Upper lobe of right lung (tissue), 1 donor: Measurements from ENCODE around the gene TGM4. TPM values are rescaled to one million over a fixed set of nuclear protein-coding genes. Genes with fewer than 3 reads are reported as not detected.

Experiments used
- ATAC-seq: fragments of 200-7000 bp; cut with Tn5 transposase; one replicate; pipeline ENCODE4 v1.9.1; 2020; ENCODE audit warnings: mild to moderate bottlenecking, moderate library complexity
- DNase-seq: peaks from one replicate; pipeline ENCODE4 v3.0.0-alpha.2; 2020
- H3K27ac ChIP-seq: fragments of 200-600 bp; one replicate; pipeline ENCODE4 v1.8.0; 2022
- H3K27me3 ChIP-seq: fragments of 200-600 bp; one replicate; pipeline ENCODE4 v1.8.0; 2022; ENCODE audit warnings: mild to moderate bottlenecking
- H3K36me3 ChIP-seq: fragments of 200-600 bp; one replicate; pipeline ENCODE4 v1.8.0; 2022
- H3K4me1 ChIP-seq: fragments of 200-600 bp; one replicate; pipeline ENCODE4 v1.8.0; 2022
- H3K4me3 ChIP-seq: fragments of 200-600 bp; one replicate; pipeline ENCODE4 v1.8.0; 2022; ENCODE audit warnings: mild to moderate bottlenecking
- H3K9me3 ChIP-seq: fragments of 200-600 bp; one replicate; pipeline ENCODE4 v1.8.0; 2022
- CTCF ChIP-seq: fragments of 200-600 bp; IDR thresholded peaks from one replicate; pipeline ENCODE4 v1.8.0; 2022; ENCODE audit warnings: antibody characterized with exemption
- intact Hi-C: fragments of 100-400 bp; cut with DNase I; formaldehyde crosslinking; loops from one replicate; pipeline ENCODE4 v1.11.0; 2022
- total RNA-seq: library from RNA; stranded (reverse); fragmentation: NEBNext Ultra II Directional; extraction: Animal tissue kit (Norgen Biotek cat#: 25700); gene quantifications from one replicate; pipeline ENCODE4 v1.2.1, GENCODE V29; 2021
- donor health status: DM: no; HTN: yes; CAD: no; lungs with severe emphysema.

The TGM4 gene
- total RNA-seq, 1 donor from 2014 or later = not detected

DNA sequence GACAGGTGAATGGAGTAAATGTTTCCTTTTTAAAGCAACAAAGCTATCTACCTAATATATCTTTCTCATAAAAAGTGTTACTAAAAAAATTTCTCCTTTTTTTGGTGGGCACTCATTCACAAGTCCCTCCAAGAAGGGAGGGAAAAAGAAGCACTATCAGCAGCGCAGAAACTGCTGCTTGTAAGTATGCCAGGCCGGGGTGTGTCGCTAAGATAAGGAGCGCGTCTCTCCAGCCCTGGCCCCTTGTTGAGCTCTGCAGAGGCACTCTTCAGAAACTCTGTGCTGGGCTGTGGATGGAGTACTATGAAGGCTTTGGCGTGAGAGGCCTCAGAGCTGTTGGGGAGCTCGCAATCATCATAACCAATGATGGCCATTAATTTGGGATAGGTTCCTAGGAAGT is 52.5 kb downstream of the TGM4 start:
- H3K27ac ChIP-seq = no peak overlapping the region
- TF ChIP-seq CTCF = no peak
- no peaks in the 10 kb centered on the region for H3K27me3 ChIP-seq
- intact Hi-C loops = loop anchor here (10.0 kb wide), 1 partner anchor 392 kb away; no protein-coding TSS in a partner anchor
- no peaks in the 10 kb centered on the region for H3K4me1 ChIP-seq
- peaks cover 68% of the 10 kb centered on the region for H3K36me3 ChIP-seq
- H3K9me3 ChIP-seq = no peaks in the 10 kb centered on the region
- ATAC-seq (peak; percentile 51), DNase-seq (no peak)
- no peak overlapping the region for H3K4me3 ChIP-seq

- ATAC-seq (no peak), DNase-seq (no peak)
- H3K27ac ChIP-seq = no peak overlapping the region
- H3K36me3 ChIP-seq = peaks cover 71% of the 10 kb centered on the region
- H3K4me3 ChIP-seq = no peak overlapping the region
- intact Hi-C loops = loop anchor here (10.0 kb wide), 1 partner anchor 393 kb away; no protein-coding TSS in a partner anchor
- no peak for TF ChIP-seq CTCF
- no peaks in the 10 kb centered on the region for H3K27me3 ChIP-seq
- H3K9me3 ChIP-seq = no peaks in the 10 kb centered on the region
- H3K4me1 ChIP-seq = no peaks in the 10 kb centered on the region
Measured at GRCh38 chr3:44927371-44927770, 53.0 kb downstream of the TGM4 start.

- ATAC-seq (no peak), DNase-seq (no peak)
- no peaks in the 10 kb centered on the region for H3K27me3 ChIP-seq
- H3K27ac ChIP-seq = no peak overlapping the region
- H3K36me3 ChIP-seq = peaks cover 89% of the 10 kb centered on the region
- H3K4me1 ChIP-seq = peaks cover 3% of the 10 kb centered on the region
- intact Hi-C loops = loop anchor here (10.0 kb wide), 1 partner anchor 395 kb away; no protein-coding TSS in a partner anchor
- H3K4me3 ChIP-seq = no peak overlapping the region
- H3K9me3 ChIP-seq = no peaks in the 10 kb centered on the region
- no peak for TF ChIP-seq CTCF
Measured at GRCh38 chr3:44929782-44930181, 55.4 kb downstream of the TGM4 start.

GRCh38 chr3:44930911-44931310 is 56.5 kb downstream of the TGM4 start:
- DNase-seq (no peak), ATAC-seq (peak; percentile 9)
- Histone ChIP-seq H3K4me1 (peaks cover 3% of the 10 kb centered on the region), H3K9me3 (no peaks in the 10 kb centered on the region), H3K36me3 (peaks cover 82% of the 10 kb centered on the region), H3K4me3 (no peak overlapping the region), H3K27ac (no peak overlapping the region), H3K27me3 (no peaks in the 10 kb centered on the region)
- TF ChIP-seq CTCF = no peak
- intact Hi-C loops = no loop called here

DNA sequence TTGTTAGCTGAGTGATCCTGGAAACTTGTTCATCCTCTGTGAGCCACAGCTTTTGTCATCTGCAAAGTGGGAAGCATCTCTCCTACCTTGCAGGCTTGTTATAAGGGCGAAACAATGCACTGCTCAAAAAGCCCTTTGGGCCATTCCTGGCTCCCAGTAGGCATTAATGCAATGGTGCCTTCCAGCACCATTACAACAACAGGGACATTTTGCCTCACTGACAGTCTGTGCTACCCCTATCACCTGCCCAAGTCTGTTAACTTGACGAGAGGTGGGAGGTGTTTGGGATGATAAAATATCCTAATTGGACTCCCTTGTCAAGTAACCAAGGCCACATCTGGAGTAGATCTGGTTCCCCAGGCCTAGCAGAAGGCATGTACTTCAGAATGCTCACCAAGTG is 57.4 kb downstream of the TGM4 start:
- intact Hi-C loops = no loop called here
- Histone ChIP-seq H3K36me3 (peaks cover 73% of the 10 kb centered on the region), H3K27ac (no peak overlapping the region), H3K4me1 (peaks cover 3% of the 10 kb centered on the region), H3K4me3 (no peak overlapping the region), H3K27me3 (no peaks in the 10 kb centered on the region), H3K9me3 (no peaks in the 10 kb centered on the region)
- no peak for TF ChIP-seq CTCF
- no peak for DNase-seq
- no peak for ATAC-seq

DNA sequence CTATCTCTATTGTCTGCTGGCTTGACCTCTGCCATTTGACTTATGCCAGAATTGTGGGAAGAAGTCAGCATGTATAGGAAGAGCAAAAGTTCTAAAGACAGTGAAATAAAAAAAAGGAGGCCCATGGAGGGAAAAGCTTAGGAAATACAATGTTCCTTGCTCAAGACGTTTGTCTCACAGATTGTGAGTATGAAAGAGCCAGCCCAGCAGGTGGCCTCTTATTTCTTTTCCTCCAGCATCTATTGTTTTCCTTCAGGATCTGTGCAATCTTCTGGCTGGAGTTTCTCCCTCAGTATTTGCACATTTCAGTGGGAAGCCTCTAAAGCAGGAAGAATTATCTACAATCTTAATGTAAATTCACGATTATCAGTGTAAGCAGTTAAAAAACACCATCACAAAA is 57.9 kb downstream of the TGM4 start:
- peaks cover 3% of the 10 kb centered on the region for H3K4me1 ChIP-seq
- intact Hi-C loops = no loop called here
- DNase-seq = no peak
- H3K9me3 ChIP-seq = no peaks in the 10 kb centered on the region
- peaks cover 68% of the 10 kb centered on the region for H3K36me3 ChIP-seq
- H3K27ac ChIP-seq = no peak overlapping the region
- H3K4me3 ChIP-seq = no peak overlapping the region
- H3K27me3 ChIP-seq = no peaks in the 10 kb centered on the region
- no peak for ATAC-seq
- no peak for TF ChIP-seq CTCF
